Brain microvascular endothelial cell (primary cell): Measurements from ENCODE around the gene PACRG.

Source experiments
- DNase-seq: peaks from one replicate; pipeline ENCODE4 v3.0.0-alpha.2; 2020
- H3K27ac ChIP-seq: fragments of 250-450 bp; sonication (Bioruptor Pico); 2 replicates; pipeline ENCODE4 v1.5.1; 2020; ENCODE audit warnings: mild to moderate bottlenecking, moderate library complexity
- H3K27me3 ChIP-seq: fragments of 250-450 bp; sonication (Bioruptor Pico); replicated peaks from 2 replicates; pipeline ENCODE4 v1.5.1; 2020; ENCODE audit warnings: mild to moderate bottlenecking
- H3K36me3 ChIP-seq: fragments of 250-450 bp; sonication (Bioruptor Pico); replicated peaks from 2 replicates; pipeline ENCODE4 v1.5.1; 2020; ENCODE audit warnings: mild to moderate bottlenecking
- H3K4me3 ChIP-seq: 2 replicates; pipeline ENCODE4 v1.5.1; 2011; ENCODE audit warnings: low read depth, mild to moderate bottlenecking, control low read depth, low read length, moderate library complexity
- in situ Hi-C: cut with HindIII; loops from 2 replicates; pipeline ENCODE4 v1.10.0; 2017; ENCODE audit warnings: low sequenced_read_pairs, low pct_ligation_motif_present
- TF ChIP-seq, protein P1 (sequence below): IDR thresholded peaks from 2 replicates; pipeline ENCODE4 v1.5.1; 2011; ENCODE audit warnings: low read depth, mild to moderate bottlenecking, moderate library complexity, low read length, control low read depth, inconsistent platforms; ENCODE audit errors: missing control alignments

The PACRG gene

DNA sequence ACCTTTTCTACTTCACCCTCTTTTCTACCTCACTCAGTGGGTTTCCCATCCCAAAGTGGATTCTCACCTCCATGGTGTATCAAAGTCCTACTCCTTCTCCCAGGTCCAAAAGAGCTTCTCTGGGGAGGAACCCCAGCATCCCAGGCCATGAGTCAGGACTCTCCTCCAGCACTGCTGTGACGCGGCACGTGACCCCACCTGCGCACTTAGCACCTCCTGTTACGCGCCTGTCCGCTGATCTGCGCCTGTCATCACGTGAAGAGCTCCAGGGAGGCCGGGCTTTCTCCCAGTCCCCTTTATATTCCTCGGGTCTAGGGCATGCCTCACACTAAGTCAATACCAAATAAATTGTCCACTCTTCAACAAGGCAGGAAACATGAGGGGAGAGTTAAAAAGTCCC, 459.8 kb downstream of the PACRG start:
- H3K4me3 ChIP-seq = no peak overlapping the region
- no peak for DNase-seq
- TF ChIP-seq, protein P1, sequence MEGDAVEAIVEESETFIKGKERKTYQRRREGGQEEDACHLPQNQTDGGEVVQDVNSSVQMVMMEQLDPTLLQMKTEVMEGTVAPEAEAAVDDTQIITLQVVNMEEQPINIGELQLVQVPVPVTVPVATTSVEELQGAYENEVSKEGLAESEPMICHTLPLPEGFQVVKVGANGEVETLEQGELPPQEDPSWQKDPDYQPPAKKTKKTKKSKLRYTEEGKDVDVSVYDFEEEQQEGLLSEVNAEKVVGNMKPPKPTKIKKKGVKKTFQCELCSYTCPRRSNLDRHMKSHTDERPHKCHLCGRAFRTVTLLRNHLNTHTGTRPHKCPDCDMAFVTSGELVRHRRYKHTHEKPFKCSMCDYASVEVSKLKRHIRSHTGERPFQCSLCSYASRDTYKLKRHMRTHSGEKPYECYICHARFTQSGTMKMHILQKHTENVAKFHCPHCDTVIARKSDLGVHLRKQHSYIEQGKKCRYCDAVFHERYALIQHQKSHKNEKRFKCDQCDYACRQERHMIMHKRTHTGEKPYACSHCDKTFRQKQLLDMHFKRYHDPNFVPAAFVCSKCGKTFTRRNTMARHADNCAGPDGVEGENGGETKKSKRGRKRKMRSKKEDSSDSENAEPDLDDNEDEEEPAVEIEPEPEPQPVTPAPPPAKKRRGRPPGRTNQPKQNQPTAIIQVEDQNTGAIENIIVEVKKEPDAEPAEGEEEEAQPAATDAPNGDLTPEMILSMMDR = no peak
- H3K27me3 ChIP-seq = no peaks in the 10 kb centered on the region
- H3K36me3 ChIP-seq = no peaks in the 10 kb centered on the region
- in situ Hi-C loops = loop anchor here (25.0 kb wide), 1 partner anchor 225 kb away; the partner anchor contains the start of gene QKI
- H3K27ac ChIP-seq = no peak overlapping the region

DNA sequence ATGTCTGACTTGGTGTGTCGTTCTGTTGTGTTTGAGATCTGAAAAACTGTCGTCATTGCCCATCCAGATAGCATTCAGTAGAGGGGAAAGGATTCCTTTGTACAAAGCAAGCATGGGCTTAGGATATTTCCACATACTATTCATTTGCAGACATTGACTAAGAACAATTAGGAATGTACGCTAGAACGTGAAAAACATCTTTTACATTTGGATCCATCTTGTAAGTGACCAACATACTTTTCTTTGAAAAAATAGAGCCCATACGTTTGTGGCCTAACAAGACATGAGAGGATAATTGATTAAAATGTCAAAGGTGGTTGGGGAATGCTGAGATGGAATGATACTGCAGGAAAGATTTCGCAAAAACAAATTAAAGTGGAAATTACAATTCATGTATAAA, 461.0 kb downstream of the PACRG start:
- in situ Hi-C loops = loop anchor here (25.0 kb wide), 1 partner anchor 224 kb away; the partner anchor contains the start of gene QKI
- no peak for DNase-seq
- no peaks in the 10 kb centered on the region for H3K36me3 ChIP-seq
- TF ChIP-seq, protein P1 = no peak
- H3K27me3 ChIP-seq = no peaks in the 10 kb centered on the region
- H3K4me3 ChIP-seq = no peak overlapping the region
- no peak overlapping the region for H3K27ac ChIP-seq

- DNase-seq = no peak
- Histone ChIP-seq H3K36me3 (no peaks in the 10 kb centered on the region), H3K27ac (no peak overlapping the region), H3K4me3 (no peak overlapping the region), H3K27me3 (no peaks in the 10 kb centered on the region)
- TF ChIP-seq, protein P1 = no peak
- in situ Hi-C loops = loop anchor here (25.0 kb wide), 1 partner anchor 223 kb away; the partner anchor contains the start of gene QKI
Observed at GRCh38 chr6:163189609-163190008, 461.8 kb downstream of the PACRG start.

GRCh38 chr6:163190786-163191185, 463.0 kb downstream of the PACRG start:
- H3K36me3 ChIP-seq = no peaks in the 10 kb centered on the region
- DNase-seq = no peak
- TF ChIP-seq, protein P1 = no peak
- no peaks in the 10 kb centered on the region for H3K27me3 ChIP-seq
- H3K4me3 ChIP-seq = no peak overlapping the region
- in situ Hi-C loops = loop anchor here (25.0 kb wide), 1 partner anchor 222 kb away; the partner anchor contains the start of gene QKI
- H3K27ac ChIP-seq = no peak overlapping the region

GRCh38 chr6:163191704-163192537, 464.1 kb downstream of the PACRG start:
- no peak overlapping the region for H3K4me3 ChIP-seq
- no peak for DNase-seq
- in situ Hi-C loops = loop anchor here (25.0 kb wide), 1 partner anchor 220 kb away; the partner anchor contains the start of gene QKI
- TF ChIP-seq, protein P1 = no peak
- no peaks in the 10 kb centered on the region for H3K27me3 ChIP-seq
- no peak overlapping the region for H3K27ac ChIP-seq
- no peaks in the 10 kb centered on the region for H3K36me3 ChIP-seq

- no peak overlapping the region for H3K4me3 ChIP-seq
- in situ Hi-C loops = loop anchor here (25.0 kb wide), 1 partner anchor 220 kb away; the partner anchor contains the start of gene QKI
- H3K27me3 ChIP-seq = no peaks in the 10 kb centered on the region
- no peak overlapping the region for H3K27ac ChIP-seq
- DNase-seq = no peak
- H3K36me3 ChIP-seq = no peaks in the 10 kb centered on the region
- TF ChIP-seq, protein P1 = no peak
Observed at GRCh38 chr6:163192591-163192990, 464.8 kb downstream of the PACRG start.
